ENCODE results near the gene OTOP2. TPM values are rescaled to one million over a fixed set of nuclear protein-coding genes. Genes with fewer than 3 reads are reported as not detected.

OTOP2 gene
- total RNA-seq, 2 experiments from 2014 or later: not detected

GRCh38 chr17:74881073-74881472, 43.0 kb upstream of the OTOP2 start:
- Histone ChIP-seq H2AFZ (ENCODE audit: low read length) (no peak overlapping the region), H3K9me3 (ENCODE audit: low read length) (no peaks in the 10 kb centered on the region), H4K20me1 (ENCODE audit: insufficient read depth, low read length) (no peaks in the 10 kb centered on the region), H3K9me2 (ENCODE audit: insufficient read depth, low read length) (no peaks in the 10 kb centered on the region), H3K79me2 (ENCODE audit: insufficient read depth, low read depth, low read length) (no peaks in the 10 kb centered on the region), H3K36me3 (ENCODE audit: insufficient read depth, low read length) (no peaks in the 10 kb centered on the region), H3K27ac (ENCODE audit: low read depth, low read length, poor library complexity, severe bottlenecking) (no peak overlapping the region), H3K4me3 (ENCODE audit: low read depth, low read length, poor library complexity, severe bottlenecking) (no peak overlapping the region), H3K4me2 (ENCODE audit: low read length) (no peak overlapping the region), H3K4me1 (ENCODE audit: insufficient read depth, low read length, poor library complexity, severe bottlenecking) (no peaks in the 10 kb centered on the region)
- intact Hi-C loops (cut with micrococcal nuclease; ENCODE audit: unreplicated experiment): no loop called here
- ChIA-PET CTCF (ENCODE audit: unreplicated experiment) (no interaction called here), POLR2A (interaction anchor here (1.0 to 1.2 kb wide), 2 partner anchors 8 to 10 kb away, joined by 3 read pairs; no protein-coding TSS in a partner anchor)
- no TSS peak for BruUV-seq (replicated peaks)
- TF ChIP-seq EZH2phosphoT487 (IDR thresholded peaks at IDR 0.05; ENCODE audit: borderline replicate concordance, low read depth, low read length): no peak
- no peak for TF ChIP-seq CTCF (conservative IDR thresholded peaks at IDR 0.05; ENCODE audit: low read length)
- DNase-seq (ENCODE audit: low spot score): no peak

GRCh38 chr17:74882517-74883240, 41.4 kb upstream of the OTOP2 start:
- no TSS peak for BruUV-seq (replicated peaks)
- no peaks in the 10 kb centered on the region for H3K9me2 ChIP-seq (ENCODE audit: insufficient read depth, low read length)
- no peak overlapping the region for H2AFZ ChIP-seq (ENCODE audit: low read length)
- no peak overlapping the region for H3K27ac ChIP-seq (ENCODE audit: low read depth, low read length, poor library complexity, severe bottlenecking)
- no peak for TF ChIP-seq CTCF (conservative IDR thresholded peaks at IDR 0.05; ENCODE audit: low read length)
- no peak for TF ChIP-seq EZH2phosphoT487 (IDR thresholded peaks at IDR 0.05; ENCODE audit: borderline replicate concordance, low read depth, low read length)
- H3K4me3 ChIP-seq (ENCODE audit: low read depth, low read length, poor library complexity, severe bottlenecking): no peak overlapping the region
- POLR2A ChIA-PET: no interaction called here
- no peak for DNase-seq (ENCODE audit: low spot score)
- intact Hi-C loops (cut with micrococcal nuclease; ENCODE audit: unreplicated experiment): no loop called here
- H4K20me1 ChIP-seq (ENCODE audit: insufficient read depth, low read length): no peaks in the 10 kb centered on the region
- CTCF ChIA-PET (ENCODE audit: unreplicated experiment): no interaction called here
- H3K4me2 ChIP-seq (ENCODE audit: low read length): no peak overlapping the region
- H3K4me1 ChIP-seq (ENCODE audit: insufficient read depth, low read length, poor library complexity, severe bottlenecking): no peaks in the 10 kb centered on the region
- no peaks in the 10 kb centered on the region for H3K36me3 ChIP-seq (ENCODE audit: insufficient read depth, low read length)
- no peaks in the 10 kb centered on the region for H3K9me3 ChIP-seq (ENCODE audit: low read length)
- no peaks in the 10 kb centered on the region for H3K79me2 ChIP-seq (ENCODE audit: insufficient read depth, low read depth, low read length)

GRCh38 chr17:74883241-74883745, 40.8 kb upstream of the OTOP2 start:
- intact Hi-C loops (cut with micrococcal nuclease; ENCODE audit: unreplicated experiment): no loop called here
- Histone ChIP-seq H3K4me3 (ENCODE audit: low read depth, low read length, poor library complexity, severe bottlenecking) (no peak overlapping the region), H3K9me2 (ENCODE audit: insufficient read depth, low read length) (no peaks in the 10 kb centered on the region), H2AFZ (ENCODE audit: low read length) (no peak overlapping the region), H3K79me2 (ENCODE audit: insufficient read depth, low read depth, low read length) (no peaks in the 10 kb centered on the region), H3K9me3 (ENCODE audit: low read length) (no peaks in the 10 kb centered on the region), H3K4me1 (ENCODE audit: insufficient read depth, low read length, poor library complexity, severe bottlenecking) (no peaks in the 10 kb centered on the region), H4K20me1 (ENCODE audit: insufficient read depth, low read length) (no peaks in the 10 kb centered on the region), H3K27ac (ENCODE audit: low read depth, low read length, poor library complexity, severe bottlenecking) (no peak overlapping the region), H3K4me2 (ENCODE audit: low read length) (no peak overlapping the region), H3K36me3 (ENCODE audit: insufficient read depth, low read length) (no peaks in the 10 kb centered on the region)
- no TSS peak for BruUV-seq (replicated peaks)
- TF ChIP-seq EZH2phosphoT487 (IDR thresholded peaks at IDR 0.05; ENCODE audit: borderline replicate concordance, low read depth, low read length) (no peak), CTCF (conservative IDR thresholded peaks at IDR 0.05; ENCODE audit: low read length) (no peak)
- ChIA-PET CTCF (ENCODE audit: unreplicated experiment) (no interaction called here), POLR2A (no interaction called here)
- DNase-seq (ENCODE audit: low spot score): no peak
